GM21515 (cell line): ENCODE measurements around the gene LMAN2.

ENCODE experiments used
- ATAC-seq: cut with Tn5 transposase; IDR thresholded peaks from one replicate; pipeline ENCODE4 v1.9.1; 2021; ENCODE audit not compliant: unreplicated experiment

LMAN2 gene

DNA sequence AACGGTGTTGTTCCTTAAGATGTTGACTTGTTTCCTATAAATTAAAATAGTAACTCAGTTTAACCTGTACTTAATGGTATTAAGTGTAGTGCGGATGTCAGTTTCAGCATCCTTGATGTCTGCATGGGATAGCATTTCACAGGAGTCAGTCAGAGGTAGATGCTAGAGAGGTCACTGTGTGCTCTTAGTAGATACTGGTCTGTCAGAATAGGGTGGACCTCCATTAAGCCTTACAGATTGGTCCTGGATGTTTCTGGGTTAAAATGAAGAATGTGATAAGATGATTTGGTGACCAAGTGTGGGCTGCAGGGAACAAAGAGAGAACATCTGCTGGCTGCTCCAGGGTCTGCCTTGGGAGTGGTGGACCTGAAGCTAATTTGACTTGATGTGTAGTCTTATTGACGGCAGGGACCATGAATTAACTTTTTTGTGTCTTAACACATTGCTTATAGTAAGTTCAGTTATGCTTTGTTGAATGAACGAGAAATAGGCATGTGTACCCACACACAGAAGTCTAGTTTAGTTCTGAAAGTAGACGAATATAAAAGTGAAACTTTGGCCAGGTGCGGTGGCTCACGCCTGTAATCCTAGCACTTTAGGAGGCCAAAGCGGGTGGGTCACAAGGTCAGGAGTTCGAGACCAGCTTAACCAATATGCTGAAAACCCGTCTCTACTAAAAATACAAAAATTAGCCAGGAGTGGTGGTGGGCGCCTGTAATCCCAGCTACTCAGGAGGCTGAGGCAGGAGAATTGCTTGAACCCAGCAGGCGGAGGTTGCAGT lies 60.5 kb downstream of the LMAN2 start:
- no peak for ATAC-seq

- no peak for ATAC-seq
Measured at GRCh38 chr5:177288191-177288590, 63.3 kb downstream of the LMAN2 start.
